HTR-8/SVneo (cell line): ENCODE measurements around the gene CDH4.
"Not testable (repeated sequence)": the region's sequence is repeated elsewhere in the genome, so short reads cannot be mapped to it uniquely, and the experiment has no call there.

Experiments used
- DNase-seq: peaks from one replicate; pipeline ENCODE4 v3.0.0; 2011; ENCODE audit warnings: low spot score, mixed read lengths; ENCODE audit not compliant: insufficient read length
- FAIRE-seq: peaks from 2 replicates; lab custom pipeline; 2011; peaks lifted over from hg19 to GRCh38; lab: Jason Lieb, UNC

The CDH4 gene

DNA sequence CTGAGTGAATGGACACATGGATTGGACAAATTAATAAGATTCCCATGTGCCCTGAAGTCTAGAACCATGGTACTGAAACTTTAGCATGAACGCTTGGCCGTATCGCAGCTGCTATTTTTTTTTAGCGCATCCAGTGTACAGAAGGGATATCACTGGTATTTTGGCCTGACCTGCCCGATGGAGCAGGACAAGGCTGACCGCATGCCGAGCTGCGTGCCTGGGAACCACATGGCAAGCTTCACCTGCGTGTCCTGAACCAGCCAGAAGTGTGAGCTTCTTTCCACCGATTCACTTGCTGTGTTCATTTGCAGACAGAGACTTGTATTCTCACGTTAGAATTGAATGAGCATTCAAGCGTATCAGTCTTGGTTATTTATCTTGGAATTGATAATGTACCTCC lies 145.7 kb downstream of the CDH4 start:
- peak; percentile 91 for FAIRE-seq
- no peak for DNase-seq

DNA sequence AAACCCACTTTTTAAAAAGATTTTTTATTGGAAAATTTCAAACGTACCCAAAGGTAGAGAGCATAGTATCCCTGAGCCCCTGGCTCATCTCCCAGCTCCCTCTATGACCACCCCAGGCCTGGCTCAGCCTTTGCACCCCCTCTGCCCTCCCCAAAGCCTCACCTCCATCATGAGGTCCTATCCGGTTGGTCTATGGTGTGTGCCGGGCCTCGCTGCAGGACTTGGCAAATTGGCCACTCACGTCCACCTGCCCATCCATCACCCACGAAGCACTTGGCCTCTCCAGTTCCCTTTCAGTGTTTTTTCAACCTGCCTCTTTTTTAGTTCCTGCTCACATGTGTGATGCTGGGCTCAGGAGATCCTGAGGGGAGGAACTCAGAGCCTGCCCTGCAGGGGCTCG lies 147.4 kb downstream of the CDH4 start:
- FAIRE-seq (no peak), DNase-seq (no peak)

DNA sequence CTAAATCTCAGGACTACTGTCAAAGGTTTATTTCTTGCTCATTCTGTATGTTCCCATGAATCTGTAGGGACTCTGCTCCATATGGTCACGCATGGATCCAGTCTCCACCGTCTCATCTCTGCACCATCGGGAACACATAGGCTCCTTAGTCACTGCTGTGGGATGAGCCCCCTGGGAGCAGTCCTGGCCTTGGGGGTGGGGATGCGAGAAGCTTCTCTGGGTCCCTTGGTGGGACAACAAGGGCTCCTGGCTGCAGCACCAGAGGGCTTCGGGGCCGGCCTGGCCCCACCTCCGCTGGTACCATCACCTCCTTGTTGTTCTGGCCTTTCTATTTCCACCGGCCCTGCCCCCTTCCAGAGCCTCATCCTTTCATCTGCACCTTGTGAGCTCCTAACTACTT lies 148.4 kb downstream of the CDH4 start:
- DNase-seq (no peak), FAIRE-seq (no peak)

DNA sequence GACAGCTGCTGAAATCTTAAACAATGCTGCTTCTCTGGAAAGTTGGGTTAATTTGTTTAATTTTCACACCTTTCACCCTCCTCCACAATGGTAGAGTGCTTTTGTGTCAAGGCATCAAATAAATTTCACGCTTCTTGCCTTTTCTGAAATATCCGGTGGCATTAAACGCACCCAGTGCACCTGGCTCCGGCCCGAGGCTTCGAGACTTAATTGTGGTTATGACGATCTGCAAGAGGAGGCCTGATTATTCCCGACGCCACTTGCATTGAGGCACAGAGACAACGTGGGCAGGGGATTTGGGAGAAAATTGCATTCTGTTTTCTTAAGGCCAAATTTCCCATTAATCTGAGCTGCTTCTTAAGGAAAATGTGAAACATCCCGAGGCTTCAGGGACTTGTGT lies 152.2 kb downstream of the CDH4 start:
- DNase-seq: no peak
- no peak for FAIRE-seq

DNA sequence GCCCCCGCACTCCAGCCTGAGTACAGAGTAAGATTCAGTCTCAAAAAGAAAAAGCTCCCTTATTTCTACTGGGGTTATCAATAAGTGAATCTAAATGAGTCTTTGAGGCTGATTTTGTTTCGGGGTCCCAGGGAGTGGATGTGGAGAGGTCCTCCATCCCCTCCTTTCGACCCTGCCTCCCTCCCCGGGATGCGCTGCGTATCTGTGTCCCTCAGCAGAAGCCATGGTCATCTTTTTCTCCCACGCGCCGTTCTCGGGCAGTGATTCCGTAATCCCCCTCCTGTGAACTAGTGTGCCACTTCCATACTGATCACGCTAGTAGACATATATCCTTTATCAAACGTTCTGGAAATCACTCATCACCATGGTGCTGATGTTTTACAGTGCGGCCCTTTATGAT lies 152.9 kb downstream of the CDH4 start:
- no peak for FAIRE-seq
- no peak for DNase-seq

DNA sequence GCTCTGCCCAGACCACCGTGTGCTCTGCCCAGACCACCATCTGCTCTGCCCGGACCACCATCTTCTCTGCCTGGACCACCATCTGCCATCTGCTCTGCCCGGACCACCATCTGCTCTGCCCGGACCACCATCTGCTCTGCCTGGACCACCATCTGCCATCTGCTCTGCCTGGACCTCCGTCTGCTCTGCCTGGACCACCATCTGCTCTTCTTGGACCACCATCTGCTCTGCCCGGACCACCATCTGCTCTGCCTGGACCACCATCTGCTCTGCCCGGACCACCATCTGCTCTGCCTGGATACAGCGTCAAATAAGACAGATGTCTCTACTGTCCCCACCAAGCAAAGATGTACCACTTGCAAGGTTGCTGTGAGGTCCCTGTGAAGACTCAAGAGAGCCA lies 154.7 kb downstream of the CDH4 start:
- DNase-seq, FAIRE-seq: not testable (repeated sequence)

DNA sequence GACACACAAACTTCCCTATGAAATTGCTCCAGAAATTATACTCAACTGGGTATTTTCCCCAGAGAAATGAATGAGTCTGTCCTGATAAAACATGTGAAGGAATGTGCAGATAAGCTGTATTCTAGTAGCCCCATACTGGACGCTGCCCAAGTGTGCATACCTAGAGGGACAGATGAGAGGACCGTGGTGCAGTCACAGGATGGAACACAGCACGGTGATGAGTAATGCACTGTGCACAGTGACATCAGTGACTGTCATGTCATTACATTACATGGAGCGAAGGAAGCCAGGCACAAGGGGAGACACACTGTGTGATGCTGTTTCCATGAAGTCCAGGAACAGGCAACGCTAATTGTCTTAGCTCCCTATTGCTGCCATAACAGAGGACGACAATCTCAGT lies 155.5 kb downstream of the CDH4 start:
- DNase-seq (no peak), FAIRE-seq (no peak)

DNA sequence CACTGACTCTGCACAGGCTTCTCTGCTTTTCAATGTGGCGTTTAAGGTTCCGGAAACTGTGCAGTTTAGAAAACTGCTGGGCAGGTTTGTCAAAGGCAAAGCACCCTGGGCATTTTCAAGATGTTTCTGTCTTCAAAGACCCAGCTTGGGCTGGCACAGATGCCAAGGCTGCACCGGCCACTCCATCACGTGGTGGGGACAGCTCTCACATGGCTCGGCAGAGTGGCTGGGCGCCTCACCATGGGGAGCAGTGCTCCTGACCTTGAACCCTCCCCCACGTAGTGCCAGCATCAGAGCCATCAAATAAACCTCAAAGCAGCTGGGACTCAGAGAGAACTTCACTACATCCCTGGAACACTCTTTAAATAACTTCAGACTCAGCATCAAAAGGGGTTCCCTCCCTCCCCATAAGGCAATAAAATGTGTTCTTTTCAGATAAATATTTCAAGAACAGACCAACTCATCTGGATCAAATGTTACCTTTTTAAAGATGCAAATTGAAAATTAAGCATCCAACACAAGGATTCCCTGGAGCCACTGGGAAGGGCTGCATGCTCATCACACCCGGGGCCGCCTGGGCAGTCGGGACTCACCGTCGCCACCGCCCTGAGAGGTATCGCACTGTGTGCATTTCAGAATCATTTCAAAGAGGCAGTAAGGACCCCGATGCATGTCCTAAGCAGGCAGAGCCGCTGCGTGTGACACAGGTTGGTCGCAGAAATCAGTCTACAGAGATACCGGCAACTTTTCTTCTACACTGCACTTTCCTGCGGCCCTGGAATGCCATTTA lies 157.1 kb downstream of the CDH4 start:
- no peak for FAIRE-seq
- DNase-seq: no peak

DNA sequence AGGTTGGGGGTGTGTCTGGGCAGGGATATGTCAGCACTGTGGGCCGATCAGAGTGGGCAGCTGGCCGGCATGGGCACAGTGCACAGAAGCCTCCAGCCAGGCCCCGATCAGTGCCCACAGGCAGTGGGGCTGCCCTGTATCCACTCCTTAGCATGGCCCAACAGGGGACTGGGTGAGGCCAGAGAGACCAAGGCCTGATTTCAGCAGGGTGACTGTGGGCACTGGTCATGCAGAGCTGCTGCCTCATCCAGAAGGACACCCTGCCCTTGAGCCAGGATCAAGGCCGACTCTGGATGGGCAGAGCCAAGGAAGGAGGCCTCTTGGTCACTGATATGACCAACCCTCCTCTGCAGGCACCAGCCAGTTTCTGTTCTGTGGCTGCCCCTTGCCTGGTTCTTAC lies 159.7 kb downstream of the CDH4 start:
- peak; percentile 66 for FAIRE-seq
- DNase-seq: no peak

DNA sequence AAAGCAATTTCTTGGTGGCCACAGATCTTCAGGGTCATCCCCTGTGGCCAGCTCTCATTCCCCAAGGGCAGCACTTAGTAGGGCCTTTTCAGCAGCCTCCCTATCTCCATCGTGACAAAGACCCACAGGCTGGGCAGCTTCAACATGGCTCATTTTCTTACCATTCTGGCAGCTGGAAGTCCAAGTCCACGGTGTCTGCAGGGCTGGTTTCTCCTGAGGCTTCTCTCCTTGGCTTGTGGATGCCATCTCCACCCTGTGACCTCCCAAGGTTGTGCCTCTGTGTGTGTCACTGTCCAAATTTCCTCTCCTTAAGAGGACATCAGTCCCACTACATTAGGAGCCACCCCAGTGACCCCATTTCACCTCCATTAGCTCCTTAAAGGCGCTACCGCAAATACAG lies 161.7 kb downstream of the CDH4 start:
- no peak for DNase-seq
- no peak for FAIRE-seq

DNA sequence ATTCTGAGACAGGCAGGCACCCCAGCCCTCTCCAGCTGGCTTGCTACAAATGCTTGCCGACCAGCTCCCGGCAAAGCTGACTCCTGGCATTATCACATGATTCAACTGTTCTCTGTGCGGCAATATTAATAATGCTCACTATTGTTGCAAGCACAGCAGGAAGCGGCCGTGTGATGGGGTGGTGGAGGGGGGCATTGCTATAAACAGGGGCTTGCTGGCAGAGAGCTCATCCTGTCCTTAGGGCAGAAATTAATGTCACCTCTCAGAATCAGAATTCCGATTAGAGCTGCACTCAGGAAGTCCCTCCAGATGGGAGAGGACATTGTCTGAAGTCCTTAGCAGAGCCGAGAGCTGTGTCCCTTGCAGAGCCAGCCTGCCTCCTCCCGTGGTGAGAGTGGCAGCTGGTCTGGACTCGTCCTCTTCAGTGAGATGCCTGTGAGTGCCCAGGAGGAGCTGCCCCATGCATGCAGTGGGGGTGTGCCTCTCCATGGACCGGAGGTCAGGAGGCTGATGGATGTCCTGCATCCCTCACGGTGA lies 162.5 kb downstream of the CDH4 start:
- no peak for DNase-seq
- no peak for FAIRE-seq

DNA sequence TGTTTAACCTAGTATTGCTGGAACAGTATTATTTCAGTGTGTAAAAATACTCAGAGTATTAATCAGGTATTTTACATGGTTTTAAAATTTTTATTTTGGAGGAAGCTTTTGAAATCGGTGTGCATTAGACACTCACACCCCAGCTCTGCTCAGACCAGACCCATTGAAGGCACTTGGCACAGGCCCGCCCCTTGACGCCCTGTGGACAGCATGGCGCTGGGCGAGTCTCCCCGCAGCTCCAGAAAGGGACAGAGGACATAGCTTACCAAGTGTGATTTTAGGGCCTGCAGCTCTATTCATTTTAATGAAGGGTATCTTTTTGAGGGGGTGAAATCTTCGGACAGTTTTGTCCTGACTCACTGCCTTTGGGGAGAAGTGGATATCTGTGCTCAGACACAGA lies 164.5 kb downstream of the CDH4 start:
- FAIRE-seq (no peak), DNase-seq (no peak)

DNA sequence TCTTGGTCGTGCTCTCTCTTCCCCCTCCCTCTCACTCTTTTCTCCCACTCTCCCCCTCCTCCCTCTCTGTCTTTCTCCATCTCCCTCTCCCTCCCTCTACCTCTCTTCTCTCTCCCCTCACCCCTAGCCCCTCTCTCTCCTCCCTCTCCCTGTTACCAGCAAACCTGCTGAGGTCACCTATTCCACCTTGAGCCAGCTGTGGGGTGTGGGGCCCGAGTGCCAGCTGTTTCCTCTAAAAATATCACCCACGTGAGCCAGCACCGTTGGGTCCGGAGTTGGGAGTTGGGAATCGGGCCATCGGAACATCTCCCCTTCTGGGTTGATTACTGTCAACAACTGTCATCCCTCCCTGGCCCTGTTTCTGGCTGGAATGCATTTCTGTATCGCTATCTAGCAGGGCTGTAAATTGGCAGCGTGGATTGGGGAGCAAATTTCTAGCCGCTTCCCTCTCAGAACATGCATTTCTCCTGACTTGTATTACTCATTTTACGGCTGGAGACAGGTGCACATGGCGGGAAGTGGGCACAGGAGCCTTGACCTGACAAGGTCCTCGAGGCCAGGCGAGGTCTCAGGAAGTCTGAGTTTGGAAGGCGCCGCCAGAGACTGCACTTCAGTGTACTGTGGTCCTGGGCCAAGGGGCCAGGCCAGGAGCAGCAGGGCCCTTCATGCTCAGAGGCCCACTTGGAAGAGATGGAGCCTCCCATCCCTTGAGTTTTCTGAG lies 165.3 kb downstream of the CDH4 start:
- no peak for FAIRE-seq

DNA sequence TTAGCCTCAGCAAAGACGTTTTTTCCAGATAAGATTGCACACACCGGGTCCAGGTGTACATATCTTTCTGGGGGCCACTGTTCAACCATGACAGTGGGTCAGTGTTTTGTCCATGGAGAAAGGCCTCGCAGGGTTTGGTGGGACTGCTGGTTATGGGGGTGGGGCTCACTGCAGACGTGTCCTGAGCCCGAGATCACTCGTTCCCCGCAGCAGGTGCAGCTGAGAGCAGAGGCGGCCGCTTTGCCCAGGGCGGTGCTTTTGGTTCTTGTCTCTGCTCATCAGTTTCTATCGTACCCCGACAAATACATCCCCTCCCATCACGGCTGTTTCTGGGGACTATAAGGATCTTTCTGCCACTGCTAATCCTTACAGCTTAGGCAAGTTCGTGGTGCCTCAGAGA lies 166.9 kb downstream of the CDH4 start:
- no peak for DNase-seq
- no peak for FAIRE-seq

More for the DNA sequence above, 165.3 kb downstream of the CDH4 start:
- no peak for DNase-seq

DNA sequence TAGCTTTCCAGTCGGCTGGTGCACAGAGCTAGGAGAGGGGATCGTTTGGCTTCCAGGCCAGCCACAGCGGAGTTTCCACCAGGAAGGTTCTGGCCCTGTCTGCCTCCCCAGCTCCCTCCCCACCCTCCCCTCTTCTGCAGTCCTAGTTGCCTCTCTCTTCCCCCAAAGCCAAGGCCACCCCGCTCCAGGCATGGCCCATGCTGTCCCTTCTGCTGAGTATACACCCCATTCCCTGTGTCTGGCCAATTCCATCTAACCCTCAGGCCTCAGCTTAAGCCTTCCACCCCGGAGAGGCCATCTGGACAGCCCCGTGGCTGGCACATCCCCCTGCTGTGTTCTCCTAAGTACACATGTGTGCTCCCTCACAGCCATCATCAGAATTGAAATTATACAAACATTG lies 167.4 kb downstream of the CDH4 start:
- FAIRE-seq (peak; percentile 58), DNase-seq (no peak)

DNA sequence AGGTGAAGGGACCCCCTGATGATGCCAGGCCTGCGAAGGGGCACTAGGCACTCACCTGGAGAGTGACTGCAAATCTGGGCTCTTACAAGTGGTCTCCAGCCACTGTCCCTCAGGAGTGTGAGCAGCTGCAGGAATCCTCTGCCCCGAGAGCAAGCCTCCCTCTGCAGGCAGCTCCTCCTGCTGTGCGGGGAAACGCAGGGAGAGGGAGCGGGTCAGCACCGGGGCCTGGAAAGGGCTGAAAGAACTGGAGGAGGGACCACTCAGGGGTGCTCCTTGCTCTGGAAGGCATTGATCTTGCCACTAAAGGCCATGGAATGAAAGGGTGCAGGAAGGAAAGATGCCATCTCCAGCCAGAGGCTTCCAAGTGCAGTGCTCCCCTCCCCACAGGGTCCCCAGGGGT lies 168.0 kb downstream of the CDH4 start:
- DNase-seq (no peak), FAIRE-seq (no peak)

DNA sequence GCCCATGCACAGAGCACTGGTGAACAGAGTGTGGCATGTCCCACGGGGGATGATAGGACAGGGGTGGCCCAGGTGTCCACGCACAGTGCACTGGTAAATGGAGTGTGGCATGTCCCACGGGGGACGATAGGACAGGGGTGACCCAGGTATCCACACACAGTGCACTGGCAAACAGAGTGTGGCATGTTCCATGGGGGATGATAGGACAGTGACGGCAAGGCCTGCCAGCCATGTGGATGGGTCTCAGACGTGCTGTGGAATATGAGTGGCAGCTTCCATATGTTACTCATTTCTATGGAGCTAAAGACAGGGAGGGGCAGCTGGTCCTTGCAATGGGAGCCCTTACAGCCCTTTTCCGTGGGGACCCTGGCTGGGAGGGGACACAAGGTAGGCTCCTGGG lies 168.7 kb downstream of the CDH4 start:
- no peak for DNase-seq
- FAIRE-seq: peak; percentile 46

DNA sequence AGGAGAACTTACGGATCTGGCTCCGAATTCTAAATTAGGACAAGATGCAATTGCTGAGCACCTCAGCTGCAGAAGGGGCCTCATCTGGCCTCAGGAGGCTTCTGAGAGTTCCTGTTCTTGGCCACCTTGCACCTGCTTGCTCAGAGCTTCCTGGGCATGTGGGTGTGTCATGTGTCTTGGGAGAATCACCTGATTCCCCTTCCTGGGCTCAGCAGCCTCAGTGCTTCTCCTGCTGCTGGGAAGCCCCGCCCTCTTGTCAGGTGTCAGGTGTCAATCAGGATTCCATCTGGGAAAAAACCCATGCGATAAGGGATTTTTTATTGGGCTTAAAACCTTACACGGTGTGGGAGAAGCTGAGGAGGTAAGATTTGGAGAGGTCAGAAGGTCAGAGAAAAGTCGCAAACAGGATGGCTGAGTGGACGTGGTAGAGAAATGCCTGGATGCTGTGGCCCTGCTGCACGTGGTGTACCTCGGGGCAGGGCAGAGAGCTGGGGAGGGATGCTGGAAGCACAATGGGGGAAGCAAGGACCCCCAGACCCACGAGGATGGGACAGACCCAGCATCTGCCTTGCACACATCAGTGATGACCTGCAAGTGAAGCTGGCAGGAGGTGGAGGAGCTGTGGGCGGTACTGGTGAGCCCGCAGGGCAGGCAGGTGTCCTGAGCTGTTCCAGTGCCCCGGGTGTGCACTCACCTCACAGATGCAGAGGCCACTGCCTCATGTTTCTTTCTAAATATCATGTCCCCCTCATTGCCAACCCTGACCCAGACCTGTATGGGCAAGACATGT lies 170.8 kb downstream of the CDH4 start:
- peak; percentile 54 for FAIRE-seq
- DNase-seq: no peak

DNA sequence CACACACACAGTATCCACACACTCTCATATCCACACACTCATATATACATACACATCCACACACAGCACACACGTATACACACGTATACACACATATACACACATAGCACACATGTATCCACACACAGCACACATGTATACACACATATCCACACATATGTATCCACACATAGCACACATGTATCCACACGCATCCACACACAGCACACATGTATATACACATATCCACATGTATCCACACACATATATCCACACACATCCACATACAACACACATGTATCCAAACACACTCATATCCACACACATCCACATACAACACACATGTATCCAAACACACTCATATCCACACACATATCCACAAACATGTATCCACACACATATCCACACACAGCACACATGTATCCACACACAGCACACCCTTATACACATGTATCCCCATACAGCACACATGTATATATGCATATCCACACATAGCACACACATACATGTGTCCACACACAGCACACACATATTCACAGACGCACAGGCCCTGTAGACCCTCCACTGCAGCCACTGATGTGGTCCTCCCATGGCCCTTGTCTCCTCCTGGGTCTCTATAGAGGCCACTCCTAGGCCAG lies 172.1 kb downstream of the CDH4 start:
- peak; percentile 100 for FAIRE-seq

More for the DNA sequence above, 172.1 kb downstream of the CDH4 start:
- DNase-seq: no peak
